Hematopoietic multipotent progenitor cell treated with erythropoietin and hydrocortisone succinate and interleukin-3 and kit ligand, for 6 days (in vitro differentiated cells): ENCODE data around the gene ARID5A.

ENCODE experiments used
- DNase-seq: peaks from one replicate; pipeline ENCODE4 v3.0.0-alpha.2; 2015

ARID5A gene

DNA sequence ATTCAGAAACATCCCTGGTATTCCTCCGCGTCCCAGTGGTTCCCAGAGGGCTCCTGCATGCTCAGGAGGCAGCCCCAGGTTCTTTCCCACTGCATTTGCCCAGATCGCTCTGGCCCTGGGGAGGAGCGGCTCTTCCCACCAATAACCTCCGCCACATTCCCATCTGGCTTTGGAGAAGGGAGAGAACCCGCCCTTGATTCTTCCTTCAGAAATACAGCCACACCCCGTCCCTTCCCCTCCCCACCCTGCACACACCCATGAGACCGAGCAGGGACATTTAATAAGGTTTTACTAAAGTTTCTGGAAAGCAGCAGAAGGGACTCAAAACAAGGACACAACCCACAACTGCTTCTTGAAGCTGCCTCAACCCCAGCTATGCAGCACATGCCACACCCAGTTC is 21.9 kb downstream of the ARID5A start:
- no peak for DNase-seq

DNA sequence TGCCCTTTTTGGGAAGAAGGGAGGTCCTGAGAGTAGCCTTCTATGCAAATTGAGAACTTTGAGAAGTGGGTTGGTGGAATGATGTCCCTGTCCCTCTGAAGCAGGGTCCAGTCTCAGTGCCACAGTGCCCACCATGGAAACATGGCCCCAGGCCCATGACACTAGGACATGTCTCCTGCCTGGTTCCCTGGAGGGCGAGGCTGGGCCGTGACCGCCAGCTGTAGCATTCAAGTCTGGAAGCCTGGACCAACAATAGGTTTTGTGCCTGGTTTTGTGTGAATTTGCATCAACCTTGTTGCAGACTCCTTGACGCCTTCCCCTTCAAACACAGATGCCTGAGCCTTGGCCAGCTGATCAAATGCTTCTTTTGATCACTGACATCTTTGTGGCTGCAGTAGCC is 27.5 kb downstream of the ARID5A start:
- DNase-seq, result no peak

DNA sequence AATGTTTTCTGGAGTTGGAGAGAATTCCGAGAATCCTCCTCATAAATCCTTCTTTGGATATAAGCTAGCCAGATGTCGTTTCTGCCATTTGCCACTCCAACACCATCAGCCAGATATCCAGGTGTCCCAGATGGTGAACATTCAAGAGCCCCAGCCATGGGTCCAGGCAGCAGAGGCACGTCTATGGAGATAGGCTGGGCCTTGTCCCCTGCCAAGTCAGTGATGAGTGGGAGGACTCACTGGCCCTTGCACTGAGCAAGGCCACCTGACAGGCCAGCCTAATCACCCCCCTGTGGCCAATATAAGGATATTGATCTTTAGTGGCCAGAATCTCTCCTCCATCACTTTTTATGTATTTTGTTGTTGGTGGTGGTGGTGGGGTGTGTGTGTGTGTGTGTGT is 28.0 kb downstream of the ARID5A start:
- DNase-seq, result no peak

DNA sequence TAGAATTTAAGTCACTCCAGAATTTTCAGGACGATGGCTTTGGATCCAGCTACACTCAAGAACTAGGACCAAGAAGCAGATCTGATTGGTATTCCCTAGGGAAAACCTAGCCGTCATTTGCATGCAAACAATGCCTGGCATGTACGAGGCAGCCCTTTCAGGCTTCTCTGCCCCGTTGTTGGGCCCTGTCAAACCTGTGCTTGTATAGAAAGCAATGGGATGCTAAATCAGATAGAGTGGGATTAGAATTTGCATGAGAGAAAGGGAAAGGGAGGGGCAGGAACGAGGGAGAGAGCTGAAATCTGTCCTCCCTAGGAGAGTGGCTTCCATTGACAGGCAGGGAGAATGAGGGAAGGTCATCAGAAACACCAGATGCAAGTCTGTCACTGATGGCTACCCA is 28.6 kb downstream of the ARID5A start:
- DNase-seq, result no peak

DNA sequence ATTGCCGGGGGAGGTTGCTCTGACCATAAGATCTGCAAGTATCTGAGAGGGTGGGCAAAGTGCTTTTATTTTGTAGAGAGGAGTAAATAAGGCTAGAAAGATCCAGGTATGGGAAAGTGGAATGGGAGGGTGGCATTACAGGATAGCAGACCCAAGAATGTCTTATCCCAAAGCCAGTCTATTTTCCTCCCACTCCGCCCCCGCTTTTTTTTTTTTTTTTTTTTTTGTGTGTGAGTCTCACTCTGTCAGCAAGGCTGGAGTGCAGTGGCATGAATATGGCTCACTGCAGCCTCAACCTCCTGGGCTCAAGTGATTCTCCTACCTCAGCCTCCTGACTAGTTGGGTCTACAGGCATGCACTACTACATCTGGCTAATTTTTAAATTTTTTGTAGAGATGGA is 31.5 kb downstream of the ARID5A start:
- no peak for DNase-seq

DNA sequence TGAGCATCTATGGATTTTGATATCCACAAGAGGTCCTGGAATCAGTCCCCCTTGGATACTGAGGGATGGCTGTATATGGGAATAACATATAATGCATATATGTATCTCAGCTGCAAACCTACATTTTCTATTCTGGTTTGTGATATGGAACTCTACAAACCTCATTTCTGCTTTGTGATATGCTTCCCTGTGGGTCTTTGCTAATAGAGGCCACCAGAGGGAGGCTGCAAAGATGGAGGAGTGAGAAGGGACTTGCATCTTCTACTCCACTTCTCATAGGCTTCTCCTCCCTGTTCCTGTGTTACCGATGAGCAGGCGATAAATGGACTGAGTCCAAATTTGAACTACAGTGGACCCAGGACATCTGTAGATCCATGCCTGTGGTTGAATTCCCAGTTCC is 37.8 kb downstream of the ARID5A start:
- DNase-seq, result peak; percentile 28

DNA sequence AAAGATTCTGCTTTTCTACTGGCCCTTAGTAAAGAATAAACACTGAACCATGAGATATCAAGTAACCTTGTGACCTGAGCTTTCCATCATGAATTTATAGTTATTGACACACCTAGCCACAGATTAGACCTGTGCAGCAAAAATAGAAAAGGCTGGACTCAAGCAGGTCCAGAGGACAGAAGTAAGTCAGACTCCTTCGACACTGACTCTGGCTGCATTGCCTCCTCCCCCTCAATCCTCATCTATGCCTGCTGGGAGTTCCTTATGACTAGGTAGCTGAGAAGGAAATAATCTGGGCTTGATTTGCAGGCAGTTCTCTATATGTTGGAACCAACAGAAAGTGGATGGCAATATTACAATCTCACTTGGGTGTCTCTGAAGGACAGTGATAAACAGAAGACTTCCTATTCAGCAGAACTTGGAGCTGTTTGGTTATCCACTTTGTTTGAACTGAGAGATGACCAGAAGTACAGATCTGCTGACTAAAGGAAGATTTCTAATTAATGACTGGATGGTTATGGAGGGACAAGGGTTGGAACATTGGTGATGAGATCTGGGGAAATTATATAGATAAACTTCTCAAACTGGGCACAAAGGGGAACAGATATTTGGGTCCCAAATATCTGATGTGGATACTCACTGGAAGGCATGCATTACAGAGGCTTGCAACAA is 39.4 kb downstream of the ARID5A start:
- no peak for DNase-seq

DNA sequence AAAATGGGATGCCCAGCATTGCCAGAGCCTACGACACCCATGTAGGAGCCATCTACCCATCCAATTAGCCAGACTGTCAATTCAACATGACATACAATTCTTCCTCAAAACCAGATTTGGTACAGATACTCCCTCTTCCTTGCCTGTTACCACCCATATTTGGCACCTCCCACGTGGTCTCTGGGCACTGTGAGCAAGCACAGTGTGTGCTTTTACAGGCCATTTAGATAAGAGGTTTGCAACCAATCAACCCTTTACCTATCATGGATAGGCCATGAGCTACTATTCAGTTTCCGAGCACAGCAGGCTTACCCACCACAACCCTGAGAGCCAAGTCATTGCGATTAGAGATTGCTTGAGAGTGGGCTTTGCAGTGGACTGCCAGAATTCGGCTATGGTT is 40.9 kb downstream of the ARID5A start:
- DNase-seq, result peak; percentile 42

DNA sequence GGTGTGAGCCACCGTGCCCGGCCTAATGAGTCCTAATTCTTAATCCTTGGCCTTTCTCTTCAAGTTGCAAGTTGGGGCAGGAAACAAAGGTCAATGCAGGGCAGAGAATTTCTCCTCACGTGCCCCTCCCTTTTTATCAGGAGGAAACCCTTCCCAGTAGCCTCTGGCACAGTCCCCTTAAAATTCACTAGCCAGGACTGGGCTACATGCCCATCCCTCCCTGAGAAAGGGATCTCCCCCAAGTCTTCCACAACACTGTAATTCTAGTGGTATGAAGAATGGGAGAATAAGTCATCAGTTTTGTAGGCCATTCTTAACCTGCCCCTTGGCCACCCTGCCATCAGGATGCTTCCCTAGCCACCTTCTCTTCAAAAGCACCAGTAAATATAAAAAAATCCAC is 42.2 kb downstream of the ARID5A start:
- DNase-seq, result no peak

DNA sequence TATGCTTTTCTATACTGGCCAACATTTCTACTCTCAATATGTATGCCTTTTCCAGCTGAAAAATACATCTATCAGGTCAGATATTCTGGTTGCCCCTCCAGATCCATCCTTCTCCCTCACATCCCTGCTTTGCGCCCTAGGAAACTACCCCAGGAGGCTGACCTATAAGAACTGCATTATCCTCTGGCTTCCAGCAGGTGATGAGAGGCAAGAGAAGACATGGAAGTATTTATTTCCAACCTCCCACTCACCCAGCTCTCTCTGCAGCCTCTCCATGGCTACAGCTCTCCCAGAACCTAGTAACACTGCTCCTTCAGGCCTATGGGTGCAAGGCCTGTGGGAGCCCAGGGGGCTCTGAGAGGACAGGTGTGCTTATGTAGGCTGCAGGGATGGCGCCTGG is 42.9 kb downstream of the ARID5A start:
- no peak for DNase-seq

DNA sequence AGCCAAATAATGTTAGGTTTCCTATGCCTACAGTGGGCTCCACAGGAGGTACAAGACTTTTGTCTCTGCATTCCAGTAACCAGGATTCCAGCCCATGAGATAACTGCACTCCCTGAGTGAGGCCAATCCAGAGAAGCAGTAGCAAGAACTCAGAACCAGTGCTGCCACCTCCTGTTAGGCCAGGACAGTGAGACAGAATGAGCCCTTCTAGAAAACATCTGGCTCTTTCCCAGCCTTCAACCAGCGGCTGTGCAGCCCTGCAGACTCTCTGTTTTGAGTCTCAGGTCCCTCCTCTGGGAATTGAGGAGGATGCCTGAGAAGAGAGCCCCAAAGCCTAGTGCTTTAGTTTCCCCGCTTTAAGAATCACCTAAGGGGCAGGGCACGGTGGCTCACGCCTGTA is 44.2 kb downstream of the ARID5A start:
- no peak for DNase-seq

DNA sequence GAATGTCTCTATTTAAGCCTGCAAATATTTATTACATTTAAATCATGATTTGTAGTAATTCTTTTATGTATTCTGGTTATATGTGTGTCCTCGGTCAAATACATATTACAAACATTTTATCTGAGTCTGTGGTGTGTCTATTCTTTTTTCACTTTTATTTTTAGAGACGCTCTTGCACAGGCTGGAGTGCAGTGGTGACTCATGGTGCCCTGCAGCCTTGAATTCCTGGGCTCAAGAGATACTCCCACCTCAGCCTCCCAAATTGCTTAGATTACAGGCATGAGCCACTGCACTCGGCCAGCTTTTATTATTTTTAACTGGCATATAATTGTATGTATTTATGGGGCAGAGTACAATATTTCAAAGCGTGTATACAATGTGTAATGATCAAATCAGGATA is 47.5 kb downstream of the ARID5A start:
- DNase-seq, result no peak

DNA sequence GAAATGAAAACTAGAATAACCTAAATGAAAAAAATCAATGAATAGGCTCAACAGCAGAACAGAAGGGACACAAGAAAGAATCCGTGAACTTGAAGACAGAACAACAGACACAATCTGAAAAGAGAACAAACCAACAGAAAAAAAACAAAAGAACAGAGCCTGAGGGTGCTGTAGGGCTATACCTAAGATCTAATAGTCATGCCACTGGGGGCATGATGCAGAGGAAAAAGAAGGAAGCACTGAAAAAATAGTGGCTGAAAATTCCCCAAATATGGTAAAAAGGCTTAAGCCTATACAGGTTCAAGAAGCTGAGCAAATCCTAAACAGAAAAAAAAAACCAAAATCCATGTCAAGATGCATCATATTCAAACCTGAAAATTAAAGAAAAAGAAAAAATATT is 51.3 kb downstream of the ARID5A start:
- DNase-seq, result no peak

DNA sequence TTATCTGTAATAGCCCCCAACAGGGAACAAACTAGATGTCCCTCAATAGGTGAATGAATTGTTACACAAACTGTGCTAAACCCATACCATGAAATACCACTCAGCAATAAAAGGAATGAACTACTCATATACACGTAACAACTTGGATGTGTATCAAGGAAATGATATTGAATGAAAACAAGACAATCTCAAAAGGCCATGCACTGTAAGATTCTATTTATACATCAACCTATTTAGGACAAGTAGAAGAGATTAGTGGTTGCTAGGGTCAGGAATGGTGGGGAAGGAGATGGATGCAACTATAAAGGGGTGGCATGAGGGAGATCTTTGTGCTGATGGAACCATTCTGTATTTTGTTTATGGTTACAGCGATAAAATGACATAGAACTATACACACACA is 54.5 kb downstream of the ARID5A start:
- DNase-seq, result no peak

DNA sequence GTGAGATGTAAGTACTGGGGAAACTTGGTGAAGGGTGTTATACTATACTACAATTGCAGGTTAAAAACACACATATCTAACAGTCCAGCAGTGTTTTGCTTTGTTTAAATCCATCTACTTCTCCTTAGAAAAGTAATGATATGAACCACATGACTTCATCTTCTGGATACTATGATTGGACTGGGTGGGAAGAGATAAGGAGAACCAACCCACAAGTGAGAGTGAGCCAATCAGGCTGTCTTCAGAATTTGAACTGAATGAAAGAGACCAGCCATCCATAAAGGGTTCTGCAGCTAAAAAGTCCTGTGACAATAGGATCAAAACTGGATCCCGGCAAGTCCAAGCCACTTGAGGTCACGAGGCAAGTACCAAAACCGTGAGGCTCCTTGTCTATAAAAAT is 54.9 kb downstream of the ARID5A start:
- DNase-seq, result peak; percentile 34

DNA sequence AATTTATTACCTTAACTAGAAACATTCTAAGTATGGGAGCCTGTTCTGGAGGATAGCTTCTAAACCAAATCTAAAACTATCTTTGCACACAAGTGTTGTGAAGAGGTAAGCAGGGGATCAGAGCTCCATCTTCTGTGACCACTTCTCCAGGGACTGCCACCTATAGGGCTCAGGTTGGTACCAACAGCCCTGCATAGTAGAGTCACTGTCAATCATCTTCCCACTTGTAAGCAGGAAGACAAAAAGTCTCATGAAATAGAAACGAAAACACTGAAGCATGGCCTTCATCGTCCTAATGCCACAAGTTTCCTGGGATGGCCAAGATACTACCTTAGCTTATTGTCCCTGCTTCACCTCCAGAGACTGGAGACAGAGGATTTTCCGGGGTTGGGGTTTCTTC is 57.7 kb downstream of the ARID5A start:
- DNase-seq, result no peak

DNA sequence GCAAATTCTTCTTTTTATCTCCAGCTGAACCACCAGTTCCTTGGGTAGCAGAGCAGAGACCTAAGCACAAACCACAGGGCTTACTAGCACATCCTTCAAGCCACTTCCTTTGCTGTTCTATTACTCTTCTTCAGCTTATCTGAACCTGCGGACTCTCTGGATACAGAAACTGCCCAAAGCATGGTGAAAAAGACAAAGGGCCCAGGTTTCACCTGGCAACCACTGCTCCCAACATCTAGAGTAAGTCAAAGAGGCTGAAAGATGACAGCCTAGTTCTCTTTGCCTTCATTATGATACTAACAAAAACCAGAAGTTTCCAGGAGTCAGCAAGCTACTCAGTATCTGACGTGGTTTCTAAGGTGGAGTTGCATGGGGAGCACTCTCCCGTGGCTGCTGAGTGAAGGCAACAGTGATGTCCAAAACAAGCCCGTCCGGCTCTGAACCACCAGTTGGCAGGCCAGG is 58.2 kb downstream of the ARID5A start:
- DNase-seq, result peak; percentile 64

DNA sequence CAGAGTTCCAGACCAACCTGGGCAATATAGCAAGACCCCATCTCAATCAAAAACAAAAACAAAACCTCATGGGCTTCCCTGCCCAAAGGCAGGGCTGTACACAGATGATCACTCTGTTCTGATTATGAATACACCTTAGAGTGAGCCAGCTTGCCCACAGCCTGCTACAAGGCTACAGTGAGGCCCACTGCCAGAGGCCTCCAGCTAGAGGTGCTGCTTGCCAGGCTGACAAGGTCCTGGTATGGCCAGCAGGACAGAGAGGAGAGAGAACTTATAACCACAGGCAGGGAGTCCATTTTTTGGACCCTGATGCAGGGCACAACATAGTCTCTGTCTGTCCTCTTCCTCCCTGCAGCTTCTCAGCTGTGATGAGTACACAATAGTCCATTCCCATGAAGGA is 60.0 kb downstream of the ARID5A start:
- DNase-seq, result no peak

DNA sequence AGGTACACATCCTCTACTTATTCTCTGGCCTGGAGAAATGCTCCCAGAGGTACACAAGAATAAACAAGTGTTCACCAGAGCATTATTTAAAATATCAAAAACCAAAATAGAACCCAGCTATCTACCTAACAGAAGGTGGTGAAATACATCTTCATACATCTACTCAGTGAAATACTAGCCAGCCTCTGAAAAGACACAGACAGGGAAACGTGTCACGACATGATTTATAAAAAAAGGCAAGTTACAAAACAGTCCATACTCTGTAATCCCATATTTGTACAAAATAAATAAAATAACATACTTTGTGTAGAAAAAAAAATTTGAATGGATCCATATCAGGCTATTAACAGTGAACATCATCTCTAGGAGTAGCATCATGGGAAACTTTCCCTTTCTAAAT is 63.4 kb downstream of the ARID5A start:
- DNase-seq, result no peak

DNA sequence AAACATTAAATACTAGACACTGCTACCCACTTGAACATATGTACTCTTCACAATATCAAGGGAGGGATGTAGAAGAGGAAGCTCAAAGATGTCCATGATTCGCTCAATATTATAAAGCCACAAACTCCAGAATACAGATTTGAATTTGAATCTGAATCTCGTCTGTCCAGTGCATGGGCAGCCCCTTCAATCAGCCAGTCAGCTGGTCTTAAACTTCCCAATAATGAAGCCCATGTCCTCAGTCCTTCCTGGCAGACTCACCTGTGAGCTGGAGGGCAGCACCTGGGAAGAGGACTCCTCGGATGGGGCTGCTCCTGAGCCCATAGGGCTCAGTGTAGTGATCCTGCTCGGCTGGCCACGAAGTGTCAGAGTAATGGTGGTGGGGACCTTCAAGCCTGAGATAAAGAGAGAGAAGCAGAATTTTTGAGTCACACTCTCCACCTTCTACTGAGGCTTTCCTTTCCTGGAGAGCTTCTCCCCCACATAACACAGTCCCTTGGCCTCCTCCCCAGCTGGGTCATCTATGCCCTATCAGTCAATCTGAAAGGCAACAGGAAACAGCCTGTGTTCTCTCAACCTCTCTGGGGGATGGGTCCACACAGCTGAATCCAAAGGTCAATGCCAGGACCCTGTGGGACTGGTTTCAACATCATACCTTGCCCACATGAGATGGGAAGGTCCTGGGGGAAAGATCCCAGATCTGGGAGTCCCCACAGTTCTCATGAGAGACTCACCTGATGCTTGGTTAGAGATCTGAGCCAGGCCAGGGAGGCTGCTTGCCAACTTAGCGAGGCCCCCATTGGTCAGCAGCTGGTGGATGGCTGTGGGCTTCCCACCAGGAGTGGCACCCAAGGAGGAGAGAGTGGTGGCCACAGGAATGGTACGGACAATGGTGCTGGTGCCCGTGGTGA is 65.1 kb downstream of the ARID5A start:
- peak; percentile 59 for DNase-seq
